ENCODE data around the gene GRIK1.
"Not testable (repeated sequence)": the region's sequence is repeated elsewhere in the genome, so short reads cannot be mapped to it uniquely, and the experiment has no call there.

GRIK1 gene

DNA sequence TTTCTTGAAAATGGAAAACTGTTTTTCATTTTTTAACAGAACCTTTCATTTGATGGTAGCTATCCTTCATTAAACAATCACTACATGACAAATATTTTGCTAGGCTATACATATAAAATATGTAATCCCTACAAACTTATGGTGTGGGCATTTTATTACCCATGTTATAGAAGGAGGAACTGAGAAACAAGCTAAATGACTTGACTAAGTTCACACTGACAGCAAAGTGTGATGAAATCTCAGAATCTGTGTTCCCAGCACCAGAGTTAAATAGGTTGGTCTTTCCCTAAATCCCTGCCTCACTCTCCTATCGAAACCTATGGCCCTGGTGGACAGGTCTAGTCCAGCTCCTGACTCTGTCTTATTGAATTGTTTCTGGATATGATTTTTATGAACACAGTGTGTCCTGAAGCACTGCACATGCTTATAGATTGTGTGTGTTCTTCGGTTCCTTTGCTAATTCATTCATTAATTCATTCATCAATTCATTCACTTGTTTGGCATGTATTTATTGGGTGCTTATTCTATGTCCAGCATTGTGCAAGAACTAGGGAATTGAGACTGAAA lies 301.0 kb downstream of the GRIK1 start:
- no peak for DNase-seq

DNA sequence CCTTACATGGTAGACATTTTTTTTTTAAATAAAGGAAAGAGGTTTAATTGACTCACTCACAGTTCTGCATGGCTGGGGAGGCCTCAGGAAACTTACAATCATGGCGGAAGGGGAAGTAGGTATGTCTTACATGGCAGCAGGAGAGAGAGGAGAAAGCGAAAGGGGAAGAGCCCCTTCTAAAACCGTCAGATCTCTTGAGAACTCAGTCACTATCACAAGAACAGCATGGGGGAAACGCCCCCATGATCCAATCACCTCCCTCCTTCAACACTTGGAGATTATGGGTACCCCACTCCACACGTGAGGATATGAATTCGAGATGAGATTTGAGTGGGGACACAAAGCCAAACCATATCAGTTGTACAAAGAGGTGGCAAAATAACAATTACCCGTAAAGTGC lies 301.7 kb downstream of the GRIK1 start:
- no peak for DNase-seq

DNA sequence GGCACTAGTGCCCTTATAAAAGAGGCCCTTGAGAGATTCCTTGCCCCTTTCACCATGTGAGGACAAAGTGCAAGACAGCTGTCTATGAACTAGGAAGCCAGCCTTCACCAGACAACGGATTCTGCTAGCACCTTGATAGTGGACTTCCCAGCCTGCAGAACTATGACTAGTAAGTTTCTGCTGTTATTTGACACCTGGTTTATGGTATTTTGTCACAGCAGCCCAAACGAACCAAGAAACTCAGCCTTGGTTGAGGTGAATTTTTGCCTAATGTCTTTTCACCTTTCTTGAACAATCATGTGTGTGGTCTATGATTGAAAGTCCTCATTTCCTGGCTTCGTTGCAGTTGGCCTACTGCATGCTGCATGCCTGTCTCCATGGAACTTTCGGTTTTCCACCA lies 302.2 kb downstream of the GRIK1 start:
- no peak for DNase-seq

DNA sequence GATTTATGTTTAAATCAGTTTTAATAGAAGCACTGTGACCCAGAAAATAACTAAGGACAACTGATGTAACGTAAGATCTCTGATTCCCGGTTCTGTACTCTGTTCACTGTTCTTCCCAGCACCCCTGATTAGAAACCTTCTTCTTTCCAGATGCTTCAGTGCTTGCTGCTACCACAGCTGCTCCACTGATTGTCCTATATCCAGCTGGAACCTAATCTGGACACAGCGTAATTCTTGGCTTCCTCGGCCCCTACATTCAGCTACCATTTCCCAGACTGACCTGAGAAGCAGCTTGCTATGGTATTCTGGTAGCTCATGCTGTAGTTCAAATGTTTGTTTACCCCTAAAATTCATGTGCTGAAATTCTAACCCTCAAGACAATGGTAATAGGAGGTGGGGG lies 302.7 kb downstream of the GRIK1 start:
- DNase-seq: no peak

DNA sequence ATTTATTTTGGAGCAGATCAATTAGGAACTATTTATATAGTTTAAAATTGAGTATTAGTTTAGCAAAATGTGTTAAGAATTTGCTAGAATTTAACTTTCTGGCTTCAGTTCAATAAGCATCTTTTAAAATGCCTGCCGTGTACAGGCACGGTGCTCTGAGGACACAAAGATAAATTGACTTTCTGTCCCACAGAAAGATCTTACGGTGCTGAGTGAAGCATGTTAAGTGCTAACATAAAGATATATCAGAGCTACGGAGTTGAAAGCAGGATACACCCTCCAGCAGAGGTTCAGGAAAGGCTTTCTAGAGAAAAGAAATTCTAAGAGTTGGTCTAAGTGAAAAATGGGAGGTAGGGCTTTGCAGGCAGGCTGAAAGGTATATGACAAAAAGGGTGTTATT lies 305.4 kb downstream of the GRIK1 start:
- DNase-seq: no peak

DNA sequence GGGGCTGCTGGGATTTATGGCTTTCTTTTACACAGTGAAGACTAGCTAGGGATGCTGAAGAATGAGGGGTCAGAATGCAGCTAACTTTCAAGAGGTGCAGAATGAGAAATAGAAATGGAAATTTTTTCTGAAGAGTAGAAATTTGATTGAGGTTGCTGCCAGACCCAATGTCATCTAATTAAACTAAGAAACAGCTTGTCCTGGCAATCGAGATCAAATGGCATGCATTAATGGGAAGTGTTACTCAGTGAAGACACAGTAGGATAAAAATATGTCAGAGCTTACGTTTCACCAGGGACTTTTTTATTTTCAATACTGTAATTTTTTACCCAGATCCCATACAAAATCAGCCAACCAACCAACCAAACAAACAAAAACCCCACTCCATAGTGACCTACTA lies 306.0 kb downstream of the GRIK1 start:
- DNase-seq: no peak

DNA sequence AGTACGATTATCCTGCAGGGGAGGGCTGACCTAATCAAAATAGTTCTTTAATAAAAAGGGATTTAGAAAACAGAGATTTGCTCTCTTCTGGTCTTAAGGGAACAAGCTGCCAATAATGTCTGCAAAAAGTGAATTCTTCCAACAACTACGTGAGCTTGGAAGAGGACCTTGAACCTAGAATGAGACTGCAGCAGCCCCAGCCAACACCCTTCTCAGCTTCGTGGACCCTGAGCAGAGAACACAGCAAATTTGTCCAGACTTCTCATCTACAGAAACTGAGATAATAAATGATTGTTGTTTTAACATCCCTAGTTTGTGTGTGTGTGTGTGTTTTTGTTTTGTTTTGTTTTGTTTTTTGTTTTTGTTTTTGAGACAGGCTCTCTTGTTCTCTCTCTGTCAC lies 309.4 kb downstream of the GRIK1 start:
- no peak for DNase-seq

DNA sequence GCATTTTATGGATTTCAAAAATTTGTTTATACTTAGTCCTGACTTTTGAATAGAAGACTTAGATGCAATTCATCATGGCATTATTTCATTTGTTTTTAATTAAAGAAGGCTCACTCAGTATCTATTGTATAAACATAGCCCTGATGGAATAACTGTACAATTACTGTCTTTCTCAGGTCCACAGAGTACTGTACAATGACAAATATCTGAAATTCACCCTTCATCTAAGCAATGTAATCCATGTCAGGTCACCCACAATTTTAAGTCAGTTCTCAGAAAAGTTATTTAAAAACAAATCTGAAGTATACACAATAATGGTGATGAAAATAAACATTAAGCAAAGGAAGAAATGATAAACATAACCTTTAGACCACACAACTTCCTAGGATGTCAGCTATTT lies 311.9 kb downstream of the GRIK1 start:
- DNase-seq: no peak

DNA sequence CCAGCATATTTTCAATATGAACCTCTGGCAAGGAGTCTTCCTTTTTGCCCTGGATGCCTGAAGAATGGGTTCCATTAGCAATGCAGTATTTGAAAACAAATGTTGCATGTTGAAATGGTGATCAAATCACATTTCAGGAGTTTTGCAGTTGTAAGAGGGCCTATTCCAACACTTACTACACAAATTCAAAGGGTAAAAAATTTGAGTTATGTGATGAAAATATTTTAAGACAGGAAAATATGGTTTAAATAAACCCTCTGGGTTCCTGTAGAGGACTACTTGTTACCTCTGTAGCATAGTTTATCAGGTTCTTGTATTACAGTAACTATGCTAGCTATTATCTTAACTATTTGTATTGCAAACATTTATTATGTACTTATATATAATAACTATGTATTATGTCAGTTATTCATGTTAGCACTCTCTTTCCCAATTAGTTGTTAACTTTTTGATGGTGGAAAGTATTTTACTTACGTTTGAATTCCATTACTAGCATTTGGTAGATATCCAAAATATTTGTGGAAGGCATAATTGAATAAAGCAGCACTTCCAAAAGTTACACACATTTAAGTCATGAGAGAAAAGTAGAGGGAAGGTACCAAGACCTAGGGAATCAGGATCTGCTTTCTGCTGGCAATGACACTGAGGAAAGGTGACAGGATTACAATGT lies 312.9 kb downstream of the GRIK1 start:
- DNase-seq: no peak

DNA sequence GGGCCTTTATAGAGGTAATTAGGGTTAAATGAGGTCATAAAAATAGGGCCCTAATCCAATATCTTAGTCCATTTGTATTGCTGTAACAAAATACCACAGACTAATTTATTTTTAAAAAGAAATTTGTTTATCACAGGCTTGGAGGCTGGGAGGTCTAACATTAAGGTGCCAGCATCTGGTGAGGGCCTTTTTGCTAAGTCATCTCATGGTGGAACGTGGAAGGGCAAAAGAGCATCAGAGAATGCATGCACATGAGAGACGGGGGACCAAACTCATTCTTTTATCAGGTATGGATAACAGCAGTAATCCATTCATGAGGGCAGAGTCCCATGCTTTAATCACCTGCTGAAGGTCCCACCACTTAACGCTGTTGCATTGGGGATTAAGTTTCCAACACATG lies 313.8 kb downstream of the GRIK1 start:
- no peak for DNase-seq

DNA sequence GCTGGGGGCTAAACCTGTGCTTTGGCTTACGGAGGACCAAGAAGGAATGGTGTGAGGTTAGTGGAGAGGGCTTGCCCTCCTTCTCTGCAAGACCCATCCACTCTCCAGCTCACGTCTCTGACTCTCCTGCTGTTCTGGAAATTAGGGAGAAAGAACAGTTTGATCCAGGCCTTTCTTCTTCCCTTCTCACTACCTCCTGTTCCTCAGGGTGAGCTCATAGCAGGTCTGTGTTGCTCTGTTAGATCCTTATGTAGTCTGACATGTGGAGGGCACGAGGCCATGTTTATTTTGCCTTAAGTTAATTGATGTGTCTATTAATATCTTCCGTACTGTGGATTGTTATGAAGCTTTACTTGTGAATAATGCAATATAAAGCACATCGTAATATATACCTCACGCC lies 315.0 kb downstream of the GRIK1 start:
- no peak for DNase-seq

DNA sequence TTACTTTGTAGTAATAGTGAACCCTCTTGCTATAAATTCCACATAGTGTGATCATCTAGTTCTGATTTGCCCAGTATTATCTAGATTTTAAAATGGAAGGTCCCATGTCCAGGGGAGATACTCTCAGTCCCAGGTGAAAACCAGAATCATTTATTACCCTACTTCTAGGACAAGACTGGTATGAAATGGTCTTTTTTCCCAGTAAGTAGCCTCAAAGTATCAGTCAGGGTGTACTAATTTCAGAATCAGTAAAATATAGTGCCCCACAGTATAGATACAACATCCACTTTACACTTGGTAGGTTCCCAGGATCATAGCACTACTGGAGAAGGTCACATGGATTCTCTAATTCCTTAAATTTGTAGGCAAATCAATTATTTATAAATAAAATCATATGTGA lies 318.3 kb downstream of the GRIK1 start:
- no peak for DNase-seq

DNA sequence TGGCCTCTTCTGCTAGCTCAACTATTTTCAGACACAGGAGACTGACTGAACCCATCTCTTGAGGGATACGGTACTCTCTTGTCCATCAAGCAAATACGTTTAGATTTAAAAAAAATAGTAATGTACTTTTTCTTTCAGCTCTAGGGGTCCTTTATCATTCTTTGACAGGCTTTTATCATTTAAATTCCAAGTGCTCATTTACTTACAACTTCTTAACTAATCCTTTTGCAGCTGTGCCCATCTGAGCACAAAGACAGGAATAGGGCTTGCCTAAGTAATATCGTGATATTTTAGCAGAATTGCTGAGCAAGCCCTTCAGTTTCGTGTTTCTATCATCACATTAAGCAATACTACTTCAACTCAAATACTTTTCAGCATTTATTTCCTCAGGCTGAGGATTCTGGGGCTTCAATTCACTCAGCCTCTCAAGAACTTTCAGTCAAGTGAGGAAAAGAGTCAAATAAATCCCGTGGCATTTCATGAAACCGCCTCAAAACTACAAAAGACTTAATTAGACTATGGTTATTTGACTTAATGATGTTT lies 323.5 kb downstream of the GRIK1 start:
- DNase-seq: no peak

DNA sequence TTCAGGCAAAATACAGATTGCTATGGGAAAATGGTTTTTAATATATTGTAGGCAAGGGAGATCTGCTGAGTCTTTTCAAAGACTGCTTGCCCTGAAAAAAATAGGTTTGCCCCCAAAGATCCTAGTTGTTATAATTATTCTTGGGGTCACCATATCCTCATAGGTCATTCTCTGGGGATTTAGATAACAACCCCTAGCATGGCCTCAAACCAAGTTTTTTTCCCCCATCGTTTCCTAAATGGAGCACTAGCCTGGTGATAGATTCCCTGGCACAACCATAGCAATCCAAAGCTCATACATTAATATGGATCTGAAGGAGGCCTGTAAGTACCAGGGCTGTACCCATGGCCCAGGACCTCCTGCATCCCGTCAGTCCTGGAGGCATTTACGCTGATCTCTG lies 325.9 kb downstream of the GRIK1 start:
- DNase-seq: no peak

DNA sequence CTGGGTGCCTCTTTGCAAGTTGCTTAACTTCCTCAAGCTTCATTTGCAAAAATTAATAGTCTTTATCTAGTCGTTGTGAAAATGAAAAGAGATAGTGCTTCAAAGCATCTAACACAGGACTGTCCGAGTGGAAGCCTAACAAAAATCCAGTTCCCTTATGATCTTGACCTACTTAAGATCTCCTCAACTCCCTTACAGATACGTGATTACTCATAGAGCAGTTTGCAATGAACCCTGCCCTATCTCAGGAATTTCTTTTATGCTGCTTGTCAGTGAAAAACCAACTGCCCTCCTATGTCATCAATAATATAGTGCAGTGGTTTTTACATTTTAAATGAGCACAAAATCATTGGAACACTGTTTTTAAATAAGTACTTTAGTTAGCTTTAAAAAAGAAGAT lies 326.8 kb downstream of the GRIK1 start:
- DNase-seq: no peak

DNA sequence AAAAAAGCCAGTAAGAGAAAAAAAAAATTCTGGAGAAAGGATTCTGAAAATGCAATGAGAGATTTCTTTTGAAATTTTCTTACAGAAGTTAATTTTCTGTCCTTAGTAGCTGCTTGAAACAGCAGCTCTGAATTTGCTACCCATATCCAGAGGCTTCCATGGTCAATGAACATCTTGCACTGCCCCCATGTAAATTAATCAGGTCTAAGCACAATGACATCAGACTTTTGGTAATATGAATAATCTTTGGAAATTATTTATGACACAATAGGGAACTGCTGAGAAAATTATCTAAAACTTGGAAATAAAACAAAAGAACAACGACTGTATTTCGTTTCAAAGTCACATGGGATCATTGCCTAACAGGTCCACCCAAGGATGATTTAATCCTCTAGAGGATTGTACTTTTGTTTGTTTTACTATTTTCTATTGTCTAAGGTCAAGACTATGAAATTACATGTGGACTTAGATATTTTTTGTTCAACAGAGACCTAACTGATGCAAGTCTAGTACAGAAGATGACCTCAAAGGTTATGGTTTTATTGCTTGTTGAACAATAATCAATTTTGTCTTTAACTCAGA lies 328.9 kb downstream of the GRIK1 start:
- no peak for DNase-seq

DNA sequence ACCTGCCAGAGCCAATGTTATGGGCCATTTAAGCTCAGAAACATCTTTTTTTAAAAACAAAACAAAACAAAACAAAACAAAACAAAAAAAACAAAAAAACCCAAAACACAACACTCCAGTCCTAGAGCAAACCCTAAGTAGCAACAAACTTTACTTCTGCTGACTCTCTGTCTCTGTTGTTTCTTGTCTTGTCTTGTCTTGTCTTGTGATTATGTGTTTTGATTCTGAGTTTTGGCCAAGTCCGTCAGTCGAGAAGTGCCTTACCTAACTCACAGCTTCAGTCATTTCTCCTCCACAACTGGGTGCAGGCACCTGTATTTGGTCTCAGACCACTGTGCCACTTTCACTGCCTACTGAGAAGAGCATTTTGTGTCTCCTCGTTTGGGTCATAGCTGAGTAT lies 333.2 kb downstream of the GRIK1 start:
- DNase-seq: no peak

DNA sequence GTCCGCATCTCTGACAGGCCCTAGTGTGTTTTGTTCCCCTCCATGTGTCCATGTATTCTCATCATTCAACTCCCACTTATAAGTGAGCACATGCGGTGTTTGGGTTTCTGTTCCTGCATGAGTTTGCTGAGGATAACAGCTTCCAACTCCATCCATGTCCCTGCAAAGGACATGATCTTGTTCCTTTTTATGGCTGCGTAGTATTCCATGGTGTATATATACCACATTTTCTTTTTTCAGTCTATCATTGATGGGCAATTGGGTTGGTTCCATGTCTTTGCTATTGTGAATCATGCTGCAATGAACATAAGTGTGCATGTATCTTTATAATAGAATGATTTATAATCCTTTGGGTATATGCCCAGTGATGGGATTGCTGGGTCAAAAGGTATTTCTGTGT lies 334.6 kb downstream of the GRIK1 start:
- not testable (repeated sequence) for DNase-seq

DNA sequence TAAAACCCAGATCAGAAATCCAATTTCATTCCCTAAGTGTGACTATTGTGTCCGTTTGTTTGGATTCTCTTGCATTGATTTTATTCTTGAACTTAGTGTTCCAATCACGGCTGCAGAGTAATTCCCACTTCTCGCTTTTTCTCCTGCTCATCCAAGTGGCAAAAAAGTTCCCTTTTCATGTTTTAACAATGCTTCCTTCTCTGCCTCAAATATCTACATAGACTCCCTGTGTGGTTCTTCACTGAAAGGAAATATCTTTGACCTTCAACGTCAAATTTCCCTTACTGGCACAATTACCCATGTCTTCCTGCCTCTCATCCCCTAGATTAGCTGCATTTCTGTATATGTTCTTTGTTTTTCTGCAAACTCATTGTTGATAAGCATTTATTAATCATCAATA lies 335.7 kb downstream of the GRIK1 start:
- DNase-seq: no peak

DNA sequence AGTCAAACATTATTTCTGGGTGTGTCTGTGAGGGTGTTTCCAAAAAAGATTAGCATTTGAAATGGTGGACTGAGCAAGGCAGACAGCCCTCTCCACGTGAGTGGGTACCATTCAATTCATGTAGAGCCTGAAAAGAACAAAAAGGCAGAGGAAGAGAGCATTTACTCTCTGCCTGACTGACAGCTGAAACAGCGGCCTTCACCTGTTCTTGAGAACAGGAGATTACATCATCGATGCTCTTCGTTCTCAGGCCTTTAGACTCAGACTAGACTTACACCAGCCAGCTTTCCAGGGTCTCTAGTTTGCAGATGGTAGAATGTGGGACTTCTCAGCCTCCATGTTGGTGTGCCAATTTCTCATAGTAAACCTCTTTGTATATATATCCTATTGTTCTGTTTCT lies 338.7 kb downstream of the GRIK1 start:
- DNase-seq: no peak

DNA sequence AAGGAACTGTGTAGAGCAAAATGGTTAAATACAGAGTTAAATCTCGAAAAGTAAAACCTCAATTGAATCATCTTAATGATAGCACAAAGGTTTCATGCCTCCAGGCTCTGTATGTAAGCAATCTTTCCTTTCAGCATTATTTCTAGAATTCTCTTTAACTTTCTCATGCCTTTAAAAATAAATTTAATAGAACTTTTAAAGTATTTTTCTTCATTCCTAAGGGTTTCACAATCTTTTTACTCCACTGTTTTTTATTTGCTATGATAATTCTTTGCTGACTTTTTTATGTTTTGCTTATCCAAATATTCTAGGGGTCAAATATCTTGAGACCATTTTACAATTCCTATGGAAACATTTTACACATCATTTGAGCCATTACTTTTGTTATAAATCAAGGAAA lies 353.1 kb downstream of the GRIK1 start:
- no peak for DNase-seq

DNA sequence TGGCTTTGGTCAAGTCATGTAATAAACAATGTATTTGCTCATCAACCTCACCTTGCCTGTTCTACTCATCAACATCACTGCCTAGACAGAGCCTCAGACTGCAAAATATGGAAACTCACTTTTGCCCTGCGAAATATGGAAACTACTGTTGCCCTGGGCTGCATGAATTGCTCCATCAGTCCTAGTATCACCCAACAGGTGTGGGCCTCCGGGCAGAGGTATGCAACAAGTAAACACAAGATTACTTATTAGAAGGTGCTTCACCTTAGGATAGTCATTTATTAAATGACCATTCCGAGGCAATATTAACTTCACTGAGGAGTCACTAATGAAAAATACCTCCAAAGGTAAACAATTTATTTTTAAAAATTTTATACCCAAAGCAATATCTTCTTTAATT lies 354.3 kb downstream of the GRIK1 start:
- no peak for DNase-seq

DNA sequence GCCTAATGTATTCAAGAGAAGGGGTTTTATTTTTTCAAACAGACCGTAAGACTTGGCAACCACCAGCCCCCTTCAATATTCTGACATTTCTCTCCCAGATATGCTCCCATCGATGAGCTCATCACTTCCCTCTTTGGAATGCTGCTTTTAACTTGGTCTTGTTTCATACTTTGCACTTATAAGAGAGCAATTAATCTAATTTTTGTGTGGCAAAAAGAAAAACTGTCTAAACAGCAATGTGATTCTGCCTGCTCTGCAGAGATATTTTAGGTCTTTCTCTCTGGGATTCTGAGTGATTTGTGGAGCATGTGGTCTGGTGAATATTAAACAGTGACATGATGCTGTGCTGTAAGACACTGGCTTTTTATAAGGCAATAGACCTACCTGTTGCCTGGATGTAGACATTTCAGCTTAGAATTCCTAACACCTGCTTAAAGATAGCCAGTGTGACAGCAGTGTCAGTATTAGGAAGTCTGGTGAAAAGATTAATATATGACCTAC lies 356.3 kb downstream of the GRIK1 start:
- no peak for DNase-seq

DNA sequence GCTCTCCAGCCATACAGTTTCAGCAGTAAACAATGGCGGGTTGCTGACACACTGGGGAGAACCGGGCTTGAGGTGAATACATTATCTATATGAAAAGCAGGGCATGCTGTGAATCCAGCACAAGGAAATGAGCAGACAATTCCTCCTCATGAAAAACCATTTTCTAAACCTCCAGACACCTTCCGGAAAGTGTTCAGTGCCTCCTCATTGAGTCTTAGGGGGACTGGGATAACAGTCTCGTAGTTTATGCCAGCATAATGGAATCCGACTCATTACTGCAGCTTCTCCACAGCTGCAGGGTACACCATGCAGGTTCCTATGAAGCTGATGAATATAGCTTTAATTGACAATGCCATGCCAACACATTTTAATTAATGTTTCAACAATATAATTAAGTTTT lies 356.9 kb downstream of the GRIK1 start:
- DNase-seq: no peak

DNA sequence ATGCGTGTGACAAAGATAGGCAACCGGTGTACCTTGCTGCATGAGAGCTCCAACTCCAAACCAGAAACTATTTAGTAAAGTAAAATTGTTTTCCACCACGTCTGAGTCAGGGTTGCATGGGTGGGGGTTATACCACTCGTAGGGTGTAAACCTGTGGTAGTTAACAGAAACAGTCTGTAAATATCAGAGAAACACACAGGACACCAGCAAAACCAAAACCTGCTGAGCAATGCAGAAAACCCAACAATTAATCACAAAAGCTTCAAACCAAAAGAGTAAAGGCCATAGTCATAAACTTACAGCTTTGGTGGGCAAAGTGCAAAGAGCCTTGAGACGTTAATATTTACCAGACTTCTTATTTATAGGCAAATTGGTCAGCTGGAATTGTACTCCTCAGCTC lies 358.4 kb downstream of the GRIK1 start:
- no peak for DNase-seq

Measured in activated gamma-delta T cell treated with Interleukin-2 at 50 U/mL for 16 hours (primary cell).